PC-3 (cell line): ENCODE data around the gene LINGO3. TPM values are rescaled to one million over a fixed set of nuclear protein-coding genes. Genes with fewer than 3 reads are reported as not detected.

Experiments
- ATAC-seq: fragments of 200-7000 bp; cut with Tn5 transposase; 2 replicates; pipeline ENCODE4 v1.9.1; 2020; ENCODE audit warnings: mild to moderate bottlenecking, moderate library complexity
- BruUV-seq: library from RNA; stranded (reverse); fragments of 400-500 nt; replicated peaks from 2 replicates; lab custom pipeline; 2021; lab: Mats Ljungman, UMichigan
- CTCF ChIA-PET: fragments of 300-600 bp; sonication (Branson Sonifier 250); formaldehyde crosslinking; loops from one replicate; lab custom pipeline; 2022; ENCODE audit warnings: antibody characterized with exemption; lab: Charles Lee
- POLR2A ChIA-PET: fragments of 300-600 bp; sonication (Branson Sonifier 250); formaldehyde crosslinking; loops from one replicate; lab custom pipeline; 2022; ENCODE audit warnings: antibody characterized with exemption; ENCODE audit not compliant: unreplicated experiment; lab: Charles Lee
- DNase-seq: peaks from one replicate; pipeline ENCODE4 v3.0.0-alpha.2; 2015
- H2AFZ ChIP-seq: fragments of 300-600 bp; sonication (generic); 2 replicates; pipeline ENCODE4 v1.6.0; 2016; ENCODE audit warnings: antibody characterized with exemption, low read length
- H3F3A ChIP-seq: fragments of 300-600 bp; sonication (generic); one replicate; pipeline ENCODE4 v1.6.0; 2017; ENCODE audit warnings: antibody characterized with exemption, low read length, control low read depth, mild to moderate bottlenecking; ENCODE audit not compliant: unreplicated experiment
- H3K27ac ChIP-seq: fragments of 300-600 bp; sonication (generic); 2 replicates; pipeline ENCODE4 v1.5.1; 2016; ENCODE audit warnings: mild to moderate bottlenecking, low read length
- H3K27me3 ChIP-seq: fragments of 300-600 bp; sonication (generic); 2 replicates; pipeline ENCODE4 v1.6.1; 2016; ENCODE audit warnings: low read length, mixed read lengths
- H3K36me3 ChIP-seq: fragments of 300-600 bp; sonication (generic); 2 replicates; pipeline ENCODE4 v1.6.1; 2016; ENCODE audit warnings: low read depth, mixed run types, low read length, mixed read lengths
- H3K4me1 ChIP-seq: fragments of 300-600 bp; sonication (generic); 2 replicates; pipeline ENCODE4 v1.5.1; 2016; ENCODE audit warnings: low read length; ENCODE audit not compliant: insufficient read depth
- H3K4me2 ChIP-seq: fragments of 300-600 bp; sonication (generic); 2 replicates; pipeline ENCODE4 v1.6.0; 2016; ENCODE audit warnings: low read length
- H3K4me3 ChIP-seq: fragments of 300-600 bp; sonication (generic); 2 replicates; pipeline ENCODE4 v1.5.1; 2016; ENCODE audit warnings: mild to moderate bottlenecking, low read length, mixed read lengths
- H3K79me2 ChIP-seq: fragments of 300-600 bp; sonication (generic); 2 replicates; pipeline ENCODE4 v1.6.1; 2017; ENCODE audit warnings: low read length, mixed read lengths
- H3K9ac ChIP-seq: fragments of 300-600 bp; sonication (generic); 2 replicates; pipeline ENCODE4 v1.6.0; 2016; ENCODE audit warnings: mild to moderate bottlenecking, low read length
- H3K9me2 ChIP-seq: fragments of 300-600 bp; sonication (generic); replicated peaks from 2 replicates; pipeline ENCODE4 v1.6.1; 2016; ENCODE audit warnings: mixed run types, low read length, mixed read lengths
- H3K9me3 ChIP-seq: fragments of 300-600 bp; sonication (generic); 2 replicates; pipeline ENCODE4 v1.6.1; 2016; ENCODE audit warnings: low read length, mixed read lengths
- H4K20me1 ChIP-seq: fragments of 300-600 bp; sonication (generic); 2 replicates; pipeline ENCODE4 v1.6.1; 2016; ENCODE audit warnings: low read length, mixed read lengths
- CTCF ChIP-seq: fragments of 300-600 bp; sonication (generic); conservative IDR thresholded peaks from 2 replicates; pipeline ENCODE4 v1.5.1; 2017; ENCODE audit warnings: antibody characterized with exemption, low read depth, mild to moderate bottlenecking, low read length
- EZH2 ChIP-seq: fragments of 300-600 bp; sonication (generic); IDR thresholded peaks from one replicate; pipeline ENCODE4 v1.6.1; 2017; ENCODE audit warnings: antibody characterized with exemption, mild to moderate bottlenecking, low read length; ENCODE audit not compliant: unreplicated experiment
- EZH2phosphoT487 ChIP-seq: fragments of 300-600 bp; sonication (generic); IDR thresholded peaks from 2 replicates; pipeline ENCODE4 v1.6.1; 2018; ENCODE audit warnings: mild to moderate bottlenecking, antibody characterized with exemption, low read length, borderline replicate concordance
- intact Hi-C: fragments of 100-400 bp; cut with micrococcal nuclease; formaldehyde crosslinking; loops from 2 replicates; pipeline ENCODE4 v1.9.0; 2023
- total RNA-seq: library from RNA; depleted of rRNA; stranded (reverse); fragments of >200 nt; gene quantifications from 2 replicates; pipeline ENCODE4 v1.2.3, GENCODE V29; 2014; rRNA removed

LINGO3 gene
- total RNA-seq, 1 experiment from 2014 or later: not detected

GRCh38 chr19:2260341-2260805 lies 47.6 kb downstream of the LINGO3 start:
- peaks cover 4% of the 10 kb centered on the region; the same call in 1 of the 2 replicates for H3K4me1 ChIP-seq
- ChIA-PET POLR2A (interaction anchor here (0.6 kb wide), 1 partner anchor 9 kb away, joined by 3 read pairs; no protein-coding TSS in a partner anchor), CTCF (no interaction called here)
- no peaks in the 10 kb centered on the region for H3F3A ChIP-seq
- BruUV-seq: no TSS peak
- no peaks in the 10 kb centered on the region for H3K9me3 ChIP-seq
- H2AFZ ChIP-seq: no peak overlapping the region
- no peak for TF ChIP-seq CTCF
- TF ChIP-seq EZH2: no peak
- TF ChIP-seq EZH2phosphoT487: no peak
- H3K9me2 ChIP-seq: no peaks in the 10 kb centered on the region
- H3K79me2 ChIP-seq: no peaks in the 10 kb centered on the region
- peak; percentile 42 for DNase-seq
- H3K9ac ChIP-seq: no peak overlapping the region
- intact Hi-C loops: no loop called here
- no peaks in the 10 kb centered on the region for H3K27me3 ChIP-seq
- peak overlapping the region; percentile 1; the same call in 1 of the 2 replicates for H3K4me2 ChIP-seq
- no peak overlapping the region for H3K4me3 ChIP-seq
- no peak overlapping the region for H3K27ac ChIP-seq
- no peaks in the 10 kb centered on the region for H4K20me1 ChIP-seq
- peak; percentile 49 for ATAC-seq
- no peaks in the 10 kb centered on the region for H3K36me3 ChIP-seq

- ATAC-seq (peak; percentile 73), DNase-seq (peak; percentile 59)
- no peaks in the 10 kb centered on the region for H3K9me2 ChIP-seq
- H3K9ac ChIP-seq: no peak overlapping the region
- H3K27ac ChIP-seq: no peak overlapping the region
- H3K36me3 ChIP-seq: no peaks in the 10 kb centered on the region
- no peaks in the 10 kb centered on the region for H3K9me3 ChIP-seq
- no peak for TF ChIP-seq EZH2
- TF ChIP-seq EZH2phosphoT487: no peak
- no peak for TF ChIP-seq CTCF
- H3K4me1 ChIP-seq: peaks cover 4% of the 10 kb centered on the region; the same call in 1 of the 2 replicates
- ChIA-PET CTCF (no interaction called here), POLR2A (interaction anchor here (0.5 kb wide), 1 partner anchor 69 kb away, joined by 3 read pairs; the partner anchor contains the start of gene LSM7)
- H3F3A ChIP-seq: no peaks in the 10 kb centered on the region
- intact Hi-C loops: no loop called here
- H3K79me2 ChIP-seq: no peaks in the 10 kb centered on the region
- H3K4me2 ChIP-seq: no peak overlapping the region
- no peaks in the 10 kb centered on the region for H3K27me3 ChIP-seq
- no peaks in the 10 kb centered on the region for H4K20me1 ChIP-seq
- H3K4me3 ChIP-seq: no peak overlapping the region
- BruUV-seq: no TSS peak
- no peak overlapping the region for H2AFZ ChIP-seq
These were observed 48.6 kb downstream of the LINGO3 start for GRCh38 chr19:2259336-2259735.

Other genes with a start within 250 kb of the LINGO3 start
- gene MOB3A, start 211.8 kb downstream of the LINGO3 start, total RNA-seq: 15.1 and 24.8 TPM in 2 replicates
- gene IZUMO4, start 211.2 kb downstream of the LINGO3 start, total RNA-seq: 1.0 and 3.6 TPM in 2 replicates
- 103 and 142 TPM in 2 replicates for gene AP3D1, start 156.6 kb downstream of the LINGO3 start, total RNA-seq
- 11.4 and 19.7 TPM in 2 replicates for gene DOT1L, start 144.2 kb downstream of the LINGO3 start, total RNA-seq
- 94.8 and 108 TPM in 2 replicates for gene PLEKHJ1, start 71.8 kb downstream of the LINGO3 start, total RNA-seq
- gene SF3A2, start 71.3 kb downstream of the LINGO3 start, total RNA-seq: 33.8 and 55.5 TPM in 2 replicates
- gene AMH, start 58.8 kb downstream of the LINGO3 start, total RNA-seq: 6.0 and 7.7 TPM in 2 replicates
- not detected in 2 replicates for gene JSRP1, start 51.7 kb downstream of the LINGO3 start, total RNA-seq
- not detected in 2 replicates for gene PEAK3, start 26.0 kb downstream of the LINGO3 start, total RNA-seq
- 204 and 282 TPM in 2 replicates for gene LSM7, start 20.4 kb upstream of the LINGO3 start, total RNA-seq
- gene SPPL2B, start 20.5 kb upstream of the LINGO3 start, total RNA-seq: 28.6 and 32.2 TPM in 2 replicates
- gene TMPRSS9, start 52.1 kb upstream of the LINGO3 start, total RNA-seq: 0.17 TPM in 1 of 2 replicates, not detected in the other
- gene TIMM13, start 119.4 kb upstream of the LINGO3 start, total RNA-seq: 129 and 131 TPM in 2 replicates
- 220 and 327 TPM in 2 replicates for gene LMNB2, start 148.8 kb upstream of the LINGO3 start, total RNA-seq
- 137 and 154 TPM in 2 replicates for gene GADD45B, start 168.0 kb upstream of the LINGO3 start, total RNA-seq